HepG2 (cell line): ENCODE measurements around the gene MRPS7. TPM values are rescaled to one million over a fixed set of nuclear protein-coding genes. Genes with fewer than 3 reads are reported as not detected.

Source experiments
- AFF4 ChIP-seq: sonication (generic); formaldehyde crosslinking; IDR thresholded peaks from 2 replicates; pipeline ENCODE4 v1.4.0; 2020; ENCODE audit warnings: missing genetic modification reagents
- AGO2 ChIP-seq: fragments of 200-400 bp; formaldehyde crosslinking; optimal IDR thresholded peaks from 2 replicates; pipeline ENCODE3; 2017; ENCODE audit warnings: mild to moderate bottlenecking, low read depth, low read length, moderate library complexity
- ARHGAP35 ChIP-seq: sonication (generic); formaldehyde crosslinking; IDR thresholded peaks from 2 replicates; pipeline ENCODE4 v1.9.0; 2022; ENCODE audit warnings: mild to moderate bottlenecking, inconsistent platforms, moderate library complexity, missing genetic modification reagents, borderline replicate concordance
- CBX2 ChIP-seq, 2 experiments: fragments of 200-600 bp in 1 of 2; sonication (generic); formaldehyde crosslinking in 1 of 2; IDR thresholded peaks; 2 replicates each; pipeline versions ENCODE4 v1.7.0 to v1.8.1; 2018 to 2022; ENCODE audit warnings: low read depth in 2 of 2, low read length in 1 of 2, mild to moderate bottlenecking in 1 of 2, missing genetic modification reagents in 1 of 2
- FOXK1 ChIP-seq: sonication (generic); formaldehyde crosslinking; IDR thresholded peaks from 2 replicates; pipeline ENCODE4 v1.4.0; 2020; ENCODE audit warnings: low read depth, missing genetic modification reagents, borderline replicate concordance
- HNRNPL ChIP-seq: fragments of 200-400 bp; formaldehyde crosslinking; IDR thresholded peaks from 2 replicates; pipeline ENCODE4 v1.6.1; 2017; ENCODE audit warnings: mild to moderate bottlenecking, low read depth, low read length
- MIER3 ChIP-seq: IDR thresholded peaks from 2 replicates; pipeline ENCODE4 v1.6.1; 2016; ENCODE audit warnings: missing compliant biosample characterization, borderline replicate concordance
- NFYC ChIP-seq: IDR thresholded peaks from 2 replicates; pipeline ENCODE4 v1.6.1; 2016; ENCODE audit warnings: missing genetic modification reagents, missing compliant biosample characterization
- RARG ChIP-seq: sonication (generic); formaldehyde crosslinking; IDR thresholded peaks from 2 replicates; pipeline ENCODE4 v1.4.0; 2020; ENCODE audit warnings: low read depth, mild to moderate bottlenecking, missing genetic modification reagents
- RFXANK ChIP-seq: IDR thresholded peaks from 2 replicates; pipeline ENCODE4 v1.6.1; 2016
- TARDBP ChIP-seq: sonication (generic); formaldehyde crosslinking; IDR thresholded peaks from 2 replicates; pipeline ENCODE4 v1.8.0; 2022; ENCODE audit warnings: mild to moderate bottlenecking, missing genetic modification reagents
- ZC3H4 ChIP-seq: sonication (generic); formaldehyde crosslinking; IDR thresholded peaks from 2 replicates; pipeline ENCODE4 v1.4.0; 2020; ENCODE audit warnings: missing genetic modification reagents, borderline replicate concordance
- ZFP91 ChIP-seq: sonication (generic); formaldehyde crosslinking; IDR thresholded peaks from 2 replicates; pipeline ENCODE4 v1.9.0; 2022; ENCODE audit warnings: missing genetic modification reagents, mild to moderate bottlenecking, borderline replicate concordance
- ZIK1 ChIP-seq: sonication (generic); formaldehyde crosslinking; IDR thresholded peaks from 2 replicates; pipeline ENCODE4 v1.5.0; 2020; ENCODE audit warnings: mild to moderate bottlenecking, low read depth, missing genetic modification reagents, borderline replicate concordance
- ZMAT3 ChIP-seq: sonication (generic); formaldehyde crosslinking; conservative IDR thresholded peaks from 2 replicates; pipeline ENCODE4 v1.7.0; 2021; ENCODE audit warnings: missing genetic modification reagents
- ZMYM4 ChIP-seq: sonication (generic); formaldehyde crosslinking; IDR thresholded peaks from 2 replicates; pipeline ENCODE4 v1.8.1; 2023; ENCODE audit warnings: mild to moderate bottlenecking, missing genetic modification reagents
- ZNF225 ChIP-seq: sonication (generic); formaldehyde crosslinking; IDR thresholded peaks from 2 replicates; pipeline ENCODE4 v1.4.0; 2020; ENCODE audit warnings: mild to moderate bottlenecking, missing genetic modification reagents
- ZNF441 ChIP-seq: sonication (generic); formaldehyde crosslinking; IDR thresholded peaks from 2 replicates; pipeline ENCODE4 v1.7.0; 2021; ENCODE audit warnings: missing genetic modification reagents, borderline replicate concordance
- ZNF570 ChIP-seq: sonication (generic); formaldehyde crosslinking; IDR thresholded peaks from 2 replicates; pipeline ENCODE4 v1.4.0; 2020; ENCODE audit warnings: mild to moderate bottlenecking, missing genetic modification reagents, borderline replicate concordance
- ZNF616 ChIP-seq: sonication (generic); formaldehyde crosslinking; IDR thresholded peaks from 2 replicates; pipeline ENCODE4 v1.5.0; 2020; ENCODE audit warnings: low read depth, mild to moderate bottlenecking, missing genetic modification reagents
- ZNF780A ChIP-seq: sonication (generic); formaldehyde crosslinking; IDR thresholded peaks from 2 replicates; pipeline ENCODE4 v1.8.0; 2022; ENCODE audit warnings: mild to moderate bottlenecking, missing genetic modification reagents, moderate library complexity
- ZSCAN5A ChIP-seq: sonication (generic); formaldehyde crosslinking; IDR thresholded peaks from 2 replicates; pipeline ENCODE4 v1.8.0; 2022; ENCODE audit warnings: mild to moderate bottlenecking, missing genetic modification reagents, borderline replicate concordance
- polyA plus RNA-seq, 8 experiments: library from polyadenylated mRNA; depleted of rRNA in 3 of 8; stranded (reverse) in 7 of 8; unstranded in 1 of 8; fragments of >200 nt; fragmentation: Illumina TruSeq in 4 of 8; extraction: Trizol in 4 of 8; gene quantifications; 2 replicates each; pipeline versions ENCODE4 v1.2.1 to v1.2.3, GENCODE V29; 2011 to 2016; ENCODE audit warnings: low read depth in 4 of 8, missing spikeins in 1 of 8, mixed read lengths in 1 of 8; ENCODE audit not compliant: insufficient read depth in 1 of 8
- total RNA-seq, 5 experiments: library from RNA; depleted of rRNA; stranded (reverse); fragments of >200 nt; fragmentation: Illumina TruSeq; extraction: Trizol; gene quantifications; 2 replicates each; pipeline ENCODE4 v1.2.3, GENCODE V29; 2016; ENCODE audit warnings: low read depth in 1 of 5

MRPS7 gene
- total and polyA plus RNA-seq, 2 of the 13 experiments (the other 11 are each of a cell fraction or from before 2014, with no cell fraction given), result 97.0 to 162 TPM

DNA sequence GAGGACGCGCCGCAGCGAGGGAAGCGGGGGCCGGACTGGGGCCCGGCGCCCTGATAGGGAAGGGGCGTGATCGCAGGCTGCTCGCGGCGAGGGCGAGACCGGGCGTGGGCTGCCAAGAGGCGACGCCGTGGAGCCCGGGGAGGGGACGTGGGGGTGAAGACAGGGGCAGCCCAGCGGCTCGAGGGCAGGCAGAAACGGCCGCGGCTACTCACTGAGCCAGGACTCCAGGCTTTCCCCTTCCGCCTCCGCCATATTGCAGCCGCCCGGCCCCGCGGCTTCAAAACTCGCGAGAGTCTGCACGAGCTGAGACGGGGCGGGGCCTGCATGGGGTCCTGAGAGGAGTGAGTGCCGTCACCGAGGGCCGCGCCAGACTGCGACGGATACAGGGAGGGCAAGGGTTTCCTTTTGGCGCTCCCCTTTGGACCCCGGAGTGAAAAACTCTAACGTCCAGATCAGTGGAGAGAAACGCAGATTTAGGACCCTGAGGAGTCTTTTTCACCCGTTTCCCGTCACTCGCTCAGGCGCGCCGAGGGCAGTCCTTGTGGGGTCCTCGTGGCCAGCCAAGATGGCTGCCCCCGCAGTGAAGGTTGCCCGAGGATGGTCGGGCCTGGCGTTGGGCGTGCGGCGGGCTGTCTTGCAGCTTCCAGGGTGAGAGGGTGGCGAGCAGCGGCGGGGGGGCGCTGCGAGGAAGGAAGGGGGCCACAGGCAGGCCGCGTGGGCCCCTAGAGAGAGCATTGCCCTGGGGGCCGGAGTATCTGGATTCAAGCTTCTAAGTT is at the start of gene MRPS7, which contains the start of gene GGA3 (continued):
- TF ChIP-seq ZNF225 (CRISPR knock-in tag), result peak; percentile 27; the same call in 1 of the 2 replicates
- no peak for TF ChIP-seq CBX2 (IDR thresholded peaks at IDR 0.05; ENCODE audit: low read depth, low read length)
- TF ChIP-seq CBX2 (CRISPR knock-in tag; IDR thresholded peaks at IDR 0.05; ENCODE audit: low read depth), result peak; percentile 12; the same call in 1 of the 2 replicates
- peak; percentile 72; the same call in 1 of the 2 replicates for TF ChIP-seq RARG (CRISPR knock-in tag)
- TF ChIP-seq HNRNPL, result 0 out of 2 replicates have a peak, but pooled peaks have one; percentile 39
- peak; percentile 24; the same call in 1 of the 2 replicates for TF ChIP-seq ZIK1 (CRISPR knock-in tag)
- peak; percentile 32; the same call in 1 of the 2 replicates for TF ChIP-seq RFXANK
- TF ChIP-seq ZC3H4 (CRISPR knock-in tag), result no peak; the same call in 1 of the 2 replicates
- no peak for TF ChIP-seq ZNF570 (CRISPR knock-in tag)
- TF ChIP-seq ZMAT3 (CRISPR knock-in tag), result peak; percentile 85
- peak; percentile 35; the same call in 1 of the 2 replicates for TF ChIP-seq ZMYM4 (CRISPR knock-in tag)
- no peak; the same call in 1 of the 2 replicates for TF ChIP-seq ARHGAP35 (CRISPR knock-in tag)
- peak; percentile 37; the same call in 1 of the 2 replicates for TF ChIP-seq ZNF616 (CRISPR knock-in tag)
- peak; percentile 81 for TF ChIP-seq AFF4 (CRISPR knock-in tag)
- TF ChIP-seq MIER3 (CRISPR knock-in tag), result peak; percentile 80; the same call in 1 of the 2 replicates
- no peak; the same call in 1 of the 2 replicates for TF ChIP-seq NFYC (CRISPR knock-in tag)
- TF ChIP-seq ZSCAN5A (CRISPR knock-in tag), result peak; percentile 88; the same call in 1 of the 2 replicates
- TF ChIP-seq ZNF441 (CRISPR knock-in tag), result peak; percentile 68; the same call in 1 of the 2 replicates
- TF ChIP-seq ZNF780A (CRISPR knock-in tag), result 0 out of 2 replicates have a peak, but pooled peaks have one; percentile 13
- peak; percentile 86 for TF ChIP-seq TARDBP (CRISPR knock-in tag)
- TF ChIP-seq FOXK1 (CRISPR knock-in tag), result peak; percentile 65
- TF ChIP-seq ZFP91 (CRISPR knock-in tag), result peak; percentile 93
- TF ChIP-seq AGO2, result peak; percentile 77
